ENCODE results near the gene ADORA2A.

GRCh38 chr22:24426851-24427499, 424 bp upstream of the ADORA2A start:
- TF ChIP-seq POLR2AphosphoS5 (IDR thresholded peaks at IDR 0.05; ENCODE audit: low read depth), result no peak
- no peak for TF ChIP-seq CTCF (IDR thresholded peaks at IDR 0.05; ENCODE audit: insufficient read depth, low read length)
- TF ChIP-seq REST (IDR thresholded peaks at IDR 0.05; ENCODE audit: insufficient replicate concordance, low read depth), result no peak
- TF ChIP-seq GABPA (IDR thresholded peaks at IDR 0.05; ENCODE audit: low read depth), result no peak

All from HL-60 (cell line).